Measurements from ENCODE around the gene PI4K2B. TPM values are rescaled to one million over a fixed set of nuclear protein-coding genes. Genes with fewer than 3 reads are reported as not detected.
A peak's percentile ranks its signal among the peaks of the same experiment; 100 is the strongest.
"Not testable (repeated sequence)": the region's sequence is repeated elsewhere in the genome, so short reads cannot be mapped to it uniquely, and the experiment has no call there.

PI4K2B gene
- total RNA-seq, 2 donors from 2014 or later: 29.5 to 32.5 TPM

- Mint-ChIP-seq H3K27me3 (ENCODE audit: low read depth) (no peaks in the 10 kb centered on the region), H3K4me3 (no peak overlapping the region), H3K36me3 (ENCODE audit: insufficient read depth in 2 of 2) (peaks cover 15 to 39% of the 10 kb centered on the region in 2 donors), H3K9me3 (peaks cover 8 to 14% of the 10 kb centered on the region in 2 donors), H3K27ac (no peak overlapping the region), H3K4me1 (ENCODE audit: low read depth) (peaks cover 20% of the 10 kb centered on the region)
- DNase-seq: no peak
- no peak for ATAC-seq (replicated peaks in 1 of 2)
Measured at GRCh38 chr4:25229804-25230203, 4.0 kb upstream of the PI4K2B start.

DNA sequence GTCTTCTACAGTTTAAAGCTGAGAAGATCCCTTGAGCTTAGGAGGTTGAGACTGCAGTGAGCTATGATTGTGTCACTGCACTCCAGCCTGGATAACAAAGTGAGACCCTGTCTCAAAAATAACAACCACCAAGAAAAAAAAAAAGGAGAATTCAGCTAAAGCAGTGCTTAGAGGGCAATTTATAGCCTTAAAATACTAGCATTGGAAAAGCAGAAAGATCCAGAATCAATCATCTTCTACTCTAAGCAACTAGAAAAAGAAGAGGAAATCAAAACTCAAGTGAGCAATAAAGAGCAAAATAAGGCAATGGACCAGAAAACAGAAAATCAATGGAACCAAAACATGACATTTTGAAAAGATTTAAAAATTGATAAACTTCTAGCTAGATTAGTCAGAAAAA lies 639 bp upstream of the PI4K2B start:
- H3K27ac Mint-ChIP-seq: peak overlapping the region; percentile 93
- peak overlapping the region; percentile 92 to 95 for H3K4me3 Mint-ChIP-seq
- H3K4me1 Mint-ChIP-seq (ENCODE audit: low read depth): peaks cover 45% of the 10 kb centered on the region
- ATAC-seq (replicated peaks in 1 of 2): no peak
- no peak for DNase-seq
- H3K36me3 Mint-ChIP-seq (ENCODE audit: insufficient read depth in 2 of 2): peaks cover 11 to 37% of the 10 kb centered on the region in 2 donors
- no peaks in the 10 kb centered on the region for H3K27me3 Mint-ChIP-seq (ENCODE audit: low read depth)
- H3K9me3 Mint-ChIP-seq: peaks cover 2 to 6% of the 10 kb centered on the region in 2 donors

- Mint-ChIP-seq H3K9me3 (peaks cover 5 to 6% of the 10 kb centered on the region in 2 donors), H3K4me1 (ENCODE audit: low read depth) (peaks cover 54% of the 10 kb centered on the region), H3K4me3 (peak overlapping the region; percentile 83 to 99), H3K27me3 (ENCODE audit: low read depth) (no peaks in the 10 kb centered on the region), H3K27ac (peak overlapping the region; percentile 90), H3K36me3 (ENCODE audit: insufficient read depth in 2 of 2) (peaks cover 14 to 39% of the 10 kb centered on the region in 2 donors)
- ATAC-seq (replicated peaks in 1 of 2) (peak; percentile 76), DNase-seq (peak; percentile 61 to 62)
Measured at GRCh38 chr4:25234390-25235370, 847 bp downstream of the PI4K2B start.

DNA sequence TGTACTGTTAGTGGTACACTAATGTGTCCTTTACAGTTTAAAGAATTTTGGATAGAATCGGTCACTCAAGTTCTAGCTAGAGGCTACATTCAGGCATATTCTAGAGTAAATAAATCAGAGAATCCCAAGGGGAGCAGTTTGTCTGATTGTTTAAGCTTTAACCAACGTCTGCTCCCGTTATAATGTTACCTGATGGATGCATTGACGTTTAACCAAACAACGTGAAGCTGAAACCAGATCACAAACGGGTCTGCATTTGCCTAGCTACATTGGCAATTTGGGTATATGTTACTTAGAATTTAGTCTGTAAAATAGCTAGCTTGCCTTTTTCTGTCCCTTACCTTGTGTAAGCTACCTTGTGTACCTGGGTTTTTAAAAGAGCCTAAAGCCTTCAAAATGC lies 1.6 kb downstream of the PI4K2B start:
- Mint-ChIP-seq H3K4me3 (peak overlapping the region; percentile 83 to 99), H3K27ac (peak overlapping the region; percentile 90), H3K4me1 (ENCODE audit: low read depth) (peaks cover 61% of the 10 kb centered on the region), H3K27me3 (ENCODE audit: low read depth) (no peaks in the 10 kb centered on the region), H3K36me3 (ENCODE audit: insufficient read depth in 2 of 2) (peaks cover 14 to 39% of the 10 kb centered on the region in 2 donors), H3K9me3 (peaks cover 5 to 6% of the 10 kb centered on the region in 2 donors)
- no peak for DNase-seq
- no peak for ATAC-seq (replicated peaks in 1 of 2)

- Mint-ChIP-seq H3K36me3 (ENCODE audit: insufficient read depth in 2 of 2) (peaks cover 14 to 37% of the 10 kb centered on the region in 2 donors), H3K4me3 (peak overlapping the region; percentile 83 to 99), H3K4me1 (ENCODE audit: low read depth) (peaks cover 67% of the 10 kb centered on the region)
- DNase-seq; ATAC-seq (replicated peaks in 1 of 2); H3K27ac Mint-ChIP-seq; H3K9me3 Mint-ChIP-seq; H3K27me3 Mint-ChIP-seq (ENCODE audit: low read depth): not testable (repeated sequence)
Measured at GRCh38 chr4:25236030-25236429, 2.2 kb downstream of the PI4K2B start.

- no peak for DNase-seq
- H3K36me3 Mint-ChIP-seq (ENCODE audit: insufficient read depth in 2 of 2): peaks cover 14 to 34% of the 10 kb centered on the region in 2 donors
- no peak for ATAC-seq (replicated peaks in 1 of 2)
- H3K9me3 Mint-ChIP-seq: peaks cover 3 to 6% of the 10 kb centered on the region in 2 donors
- H3K27ac Mint-ChIP-seq: no peak overlapping the region
- H3K4me1 Mint-ChIP-seq (ENCODE audit: low read depth): peaks cover 67% of the 10 kb centered on the region
- H3K27me3 Mint-ChIP-seq (ENCODE audit: low read depth): no peaks in the 10 kb centered on the region
- peak overlapping the region; percentile 39 to 71 for H3K4me3 Mint-ChIP-seq
Measured at GRCh38 chr4:25236971-25237370, 3.1 kb downstream of the PI4K2B start.

DNA sequence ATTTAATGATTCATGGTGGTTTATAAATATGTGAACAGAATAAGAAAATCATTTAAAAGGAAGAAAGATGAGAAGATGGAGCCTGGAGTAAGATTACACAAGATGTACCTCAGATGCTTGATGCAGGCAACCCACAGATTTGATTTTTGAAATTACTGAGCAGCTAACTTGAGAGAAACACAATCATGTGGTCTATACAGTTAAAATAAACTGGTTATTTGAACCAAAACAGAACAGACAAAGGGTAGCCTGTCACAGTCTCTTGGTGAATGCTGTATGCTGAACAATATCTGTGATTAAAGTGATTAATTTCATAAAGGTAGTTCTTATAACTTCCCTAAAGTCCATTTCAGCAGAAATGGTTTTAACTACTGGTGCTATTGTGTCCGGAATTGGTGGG lies 4.2 kb downstream of the PI4K2B start:
- peaks cover 11 to 26% of the 10 kb centered on the region in 2 donors for H3K36me3 Mint-ChIP-seq (ENCODE audit: insufficient read depth in 2 of 2)
- peaks cover 2 to 6% of the 10 kb centered on the region in 2 donors for H3K9me3 Mint-ChIP-seq
- DNase-seq (no peak), ATAC-seq (replicated peaks in 1 of 2) (no peak)
- peak overlapping the region in 1 of 2 donors; percentile 31 for H3K4me3 Mint-ChIP-seq
- peaks cover 57% of the 10 kb centered on the region for H3K4me1 Mint-ChIP-seq (ENCODE audit: low read depth)
- peak overlapping the region; percentile 67 for H3K27ac Mint-ChIP-seq
- no peaks in the 10 kb centered on the region for H3K27me3 Mint-ChIP-seq (ENCODE audit: low read depth)

GRCh38 chr4:25239528-25239927 lies 5.7 kb downstream of the PI4K2B start:
- ATAC-seq (replicated peaks in 1 of 2); H3K27me3 Mint-ChIP-seq (ENCODE audit: low read depth): not testable (repeated sequence)

DNA sequence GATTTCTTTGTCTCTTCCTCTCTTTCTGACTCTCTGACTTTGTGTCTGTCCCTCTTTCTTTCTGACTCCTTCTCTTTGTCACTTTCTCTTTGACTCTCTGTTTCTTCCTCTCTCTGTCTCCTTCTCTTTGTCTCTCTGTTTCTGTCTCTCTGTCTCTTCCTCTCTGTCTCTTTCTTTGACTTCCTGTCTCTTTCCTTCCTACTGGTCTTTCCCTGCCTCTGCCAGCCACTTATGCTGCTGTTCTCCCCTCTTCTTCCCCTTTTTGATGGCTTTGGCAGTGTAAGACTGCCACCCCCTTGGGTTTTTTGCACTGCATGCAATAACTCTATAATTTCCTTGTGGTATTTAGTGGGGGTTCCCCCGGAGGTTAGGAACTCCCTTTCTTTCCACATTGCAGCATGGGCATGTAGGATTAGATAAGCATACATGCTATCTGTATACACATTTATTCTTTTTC lies 6.9 kb downstream of the PI4K2B start:
- peak overlapping the region; percentile 48 to 51 for H3K4me3 Mint-ChIP-seq
- not testable (repeated sequence) for H3K27me3 Mint-ChIP-seq (ENCODE audit: low read depth); H3K9me3 Mint-ChIP-seq; DNase-seq
- H3K27ac Mint-ChIP-seq: peak overlapping the region; percentile 12
- peaks cover 13 to 23% of the 10 kb centered on the region in 2 donors for H3K36me3 Mint-ChIP-seq (ENCODE audit: insufficient read depth in 2 of 2)
- peaks cover 44% of the 10 kb centered on the region for H3K4me1 Mint-ChIP-seq (ENCODE audit: low read depth)
- ATAC-seq (replicated peaks in 1 of 2): peak; percentile 58 to 80

More at GRCh38 chr4:25239528-25239927, 5.7 kb downstream of the PI4K2B start:
- Mint-ChIP-seq H3K4me1 (ENCODE audit: low read depth) (peaks cover 51% of the 10 kb centered on the region), H3K27ac (peak overlapping the region; percentile 19), H3K36me3 (ENCODE audit: insufficient read depth in 2 of 2) (peaks cover 10 to 26% of the 10 kb centered on the region in 2 donors), H3K4me3 (peak overlapping the region; percentile 48 to 51)
- H3K9me3 Mint-ChIP-seq, DNase-seq: not testable (repeated sequence)

DNA sequence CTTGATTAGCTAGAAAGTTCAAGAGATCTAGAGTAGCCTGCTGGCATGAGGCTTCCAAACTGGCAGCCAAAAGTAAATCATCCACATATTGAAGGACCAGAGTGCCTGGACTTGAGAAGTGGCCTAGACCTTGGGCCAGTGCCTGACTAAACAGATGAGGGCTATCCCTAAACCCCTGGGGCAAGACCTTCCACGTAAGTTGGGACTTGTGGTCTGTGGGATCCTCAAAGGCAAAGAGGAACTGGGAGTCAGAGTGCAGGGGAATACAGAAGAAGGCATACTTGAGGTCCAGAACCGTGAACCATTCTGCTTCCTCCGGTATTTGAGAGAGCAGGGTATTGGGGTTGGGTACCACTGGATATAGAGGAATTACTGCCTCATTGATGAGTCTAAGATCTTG lies 8.4 kb downstream of the PI4K2B start:
- not testable (repeated sequence) for DNase-seq; H3K4me3 Mint-ChIP-seq; H3K27me3 Mint-ChIP-seq (ENCODE audit: low read depth); H3K9me3 Mint-ChIP-seq; ATAC-seq (replicated peaks in 1 of 2); H3K27ac Mint-ChIP-seq
- peaks cover 14 to 26% of the 10 kb centered on the region in 2 donors for H3K36me3 Mint-ChIP-seq (ENCODE audit: insufficient read depth in 2 of 2)
- H3K4me1 Mint-ChIP-seq (ENCODE audit: low read depth): peaks cover 33% of the 10 kb centered on the region

GRCh38 chr4:25245181-25245580 lies 11.3 kb downstream of the PI4K2B start:
- Mint-ChIP-seq H3K27me3 (ENCODE audit: low read depth) (no peaks in the 10 kb centered on the region), H3K4me3 (no peak overlapping the region), H3K36me3 (ENCODE audit: insufficient read depth in 2 of 2) (peaks cover 8 to 22% of the 10 kb centered on the region in 2 donors), H3K27ac (no peak overlapping the region), H3K4me1 (ENCODE audit: low read depth) (peaks cover 19% of the 10 kb centered on the region), H3K9me3 (peaks cover 0 to 5% of the 10 kb centered on the region in 2 donors)
- DNase-seq (no peak), ATAC-seq (replicated peaks in 1 of 2) (no peak)

DNA sequence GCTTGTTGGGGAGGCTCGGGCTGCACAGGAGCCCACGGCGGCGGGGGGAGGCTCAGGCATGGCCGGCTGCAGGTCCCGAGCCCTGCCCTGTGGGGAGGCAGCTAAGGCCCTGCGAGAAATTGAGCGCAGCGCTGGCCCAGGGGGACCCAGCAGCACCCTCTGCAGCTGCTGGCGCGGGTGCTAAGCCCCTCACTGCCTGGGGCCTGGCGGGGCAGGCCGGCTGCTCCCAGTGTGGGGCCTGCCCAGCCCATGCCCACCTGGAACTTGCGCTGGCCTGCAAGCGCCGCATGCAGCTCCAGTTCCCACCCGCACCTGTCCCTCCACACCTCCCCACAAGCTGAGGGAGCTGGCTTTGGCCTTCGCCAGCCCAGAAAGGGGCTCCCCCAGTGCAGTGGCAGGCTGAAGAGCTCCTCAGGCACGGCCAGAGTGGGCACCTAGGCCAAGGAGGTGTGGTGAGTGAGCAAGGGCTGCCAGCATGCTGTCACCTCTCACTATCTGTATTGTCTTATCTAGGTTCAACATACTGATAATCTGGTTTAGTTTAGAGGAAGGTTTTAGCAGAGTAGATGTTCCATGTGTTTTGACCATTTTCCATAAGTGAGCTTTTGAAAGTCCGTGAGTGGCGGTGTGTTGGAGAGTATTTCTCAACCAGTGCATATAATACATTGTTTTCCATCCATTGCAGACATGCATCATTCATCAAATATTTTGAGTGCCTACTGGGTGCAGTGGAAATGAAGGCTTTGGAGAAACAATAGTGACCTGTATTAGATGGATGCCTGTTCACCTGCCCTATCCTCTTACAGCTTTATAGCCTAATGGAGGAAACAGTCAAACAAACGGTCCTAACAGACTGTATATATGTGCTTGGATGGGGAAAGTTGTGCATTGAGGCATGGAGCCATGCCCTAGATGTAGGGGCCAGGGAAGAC lies 13.1 kb downstream of the PI4K2B start:
- DNase-seq (no peak), ATAC-seq (replicated peaks in 1 of 2) (no peak)
- no peak overlapping the region for H3K27ac Mint-ChIP-seq
- no peak overlapping the region for H3K4me3 Mint-ChIP-seq
- peaks cover 8 to 22% of the 10 kb centered on the region in 2 donors for H3K36me3 Mint-ChIP-seq (ENCODE audit: insufficient read depth in 2 of 2)
- peaks cover 23% of the 10 kb centered on the region for H3K4me1 Mint-ChIP-seq (ENCODE audit: low read depth)
- H3K27me3 Mint-ChIP-seq (ENCODE audit: low read depth): no peaks in the 10 kb centered on the region
- H3K9me3 Mint-ChIP-seq: peaks cover 0 to 5% of the 10 kb centered on the region in 2 donors
